ENCODE data around the gene LTBP4.
A peak's percentile ranks its signal among the peaks of the same experiment; 100 is the strongest.
"Not testable (repeated sequence)": the region's sequence is repeated elsewhere in the genome, so short reads cannot be mapped to it uniquely, and the experiment has no call there.

LTBP4 gene

GRCh38 chr19:40576151-40576584, 25.0 kb upstream of the LTBP4 start:
- no peak for DNase-seq

GRCh38 chr19:40576585-40577451, 24.4 kb upstream of the LTBP4 start, which contains the start of gene SHKBP1:
Gene SHKBP1, plus strand, starts transcription at chr19:40576873. Its CDS starts 27 bp downstream, at chr19:40576900.
- peak; percentile 95 for DNase-seq

GRCh38 chr19:40578442-40578908, 22.7 kb upstream of the LTBP4 start:
- DNase-seq = no peak

GRCh38 chr19:40580619-40581018, 20.6 kb upstream of the LTBP4 start:
- DNase-seq = no peak

- no peak for DNase-seq
Observed at GRCh38 chr19:40581531-40581930, 19.6 kb upstream of the LTBP4 start.

GRCh38 chr19:40582467-40582866, 18.7 kb upstream of the LTBP4 start:
- DNase-seq = no peak

GRCh38 chr19:40583283-40583682, 17.9 kb upstream of the LTBP4 start:
- DNase-seq = no peak

- no peak for DNase-seq
Observed at GRCh38 chr19:40584007-40584406, 17.2 kb upstream of the LTBP4 start.

- DNase-seq = no peak
Observed at GRCh38 chr19:40585241-40585981, 15.8 kb upstream of the LTBP4 start.

GRCh38 chr19:40585982-40586422, 15.2 kb upstream of the LTBP4 start:
- DNase-seq = no peak

GRCh38 chr19:40586611-40587010, 14.6 kb upstream of the LTBP4 start:
- DNase-seq = no peak

- no peak for DNase-seq
Observed at GRCh38 chr19:40588110-40588854, 12.9 kb upstream of the LTBP4 start.

- no peak for DNase-seq
Observed at GRCh38 chr19:40588926-40589569, 12.1 kb upstream of the LTBP4 start.

- DNase-seq = no peak
Observed at GRCh38 chr19:40589591-40590429, 11.4 kb upstream of the LTBP4 start.

GRCh38 chr19:40590464-40591265, 10.5 kb upstream of the LTBP4 start:
- no peak for DNase-seq

GRCh38 chr19:40591724-40592123, 9.4 kb upstream of the LTBP4 start:
- DNase-seq = not testable (repeated sequence)

GRCh38 chr19:40592170-40592569, 9.0 kb upstream of the LTBP4 start:
- DNase-seq = no peak

GRCh38 chr19:40594255-40594654, 6.9 kb upstream of the LTBP4 start:
- DNase-seq = no peak

GRCh38 chr19:40594657-40595091, 6.5 kb upstream of the LTBP4 start:
- DNase-seq = no peak

- no peak for DNase-seq
Observed at GRCh38 chr19:40596608-40597328, 4.4 kb upstream of the LTBP4 start.
